Uterus (tissue), 4 donors: ENCODE data around the gene DAB2IP. TPM values are rescaled to one million over a fixed set of nuclear protein-coding genes. Genes with fewer than 3 reads are reported as not detected.

Experiments used
- DNase-seq, 2 donors: peaks; one replicate each; pipeline ENCODE4 v3.0.0-alpha.2; 2019 to 2020
- H3K27ac ChIP-seq, 2 donors: fragments of 200-600 bp; sonication (generic); 1 replicate in 1 of 2; 2 replicates in 1 of 2; pipeline ENCODE4 v1.5.1; 2016 to 2018
- H3K27me3 ChIP-seq, 2 donors: fragments of 200-600 bp; sonication (generic); one replicate each; pipeline ENCODE4 v1.5.1; 2018 to 2019; ENCODE audit warnings: control low read depth in 1 of 2
- H3K36me3 ChIP-seq, 2 donors: fragments of 200-600 bp; sonication (generic); one replicate each; pipeline ENCODE4 v1.5.1; 2019; ENCODE audit warnings: control low read depth in 1 of 2
- H3K4me1 ChIP-seq, 2 donors: fragments of 200-600 bp; sonication (generic); one replicate each; pipeline ENCODE4 v1.5.1; 2018 to 2019; ENCODE audit warnings: control low read depth in 1 of 2
- H3K4me3 ChIP-seq, 2 donors: fragments of 200-600 bp; sonication (generic); 1 replicate in 1 of 2; 2 replicates in 1 of 2; pipeline ENCODE4 v1.5.1; 2018 to 2019; ENCODE audit warnings: mild to moderate bottlenecking in 1 of 2
- H3K9me3 ChIP-seq, 2 donors: fragments of 200-600 bp; sonication (generic); one replicate each; pipeline ENCODE4 v1.5.1; 2019; ENCODE audit warnings: control low read depth in 1 of 2
- POLR2A ChIP-seq, 2 donors: fragments of 450-650 bp; IDR thresholded peaks; one replicate each; pipeline ENCODE4 v1.6.1; 2016; ENCODE audit warnings: antibody characterized with exemption in 2 of 2, mild to moderate bottlenecking in 1 of 2, moderate library complexity in 1 of 2
- intact Hi-C: fragments of 100-400 bp; cut with DNase I; formaldehyde crosslinking; loops from one replicate; pipeline ENCODE4 v1.15.1; 2023; ENCODE audit warnings: low total_unique reads
- total RNA-seq, 4 donors: library from RNA; depleted of rRNA in 3 of 4; stranded (reverse); fragments of >200 nt in 3 of 4; gene quantifications; one replicate each; pipeline versions ENCODE4 v1.1.0 to v1.2.4, GENCODE V29; 2014 to 2023
- TF ChIP-seq, protein P1 (sequence below), 4 experiments: fragments of 200-600 bp in 2 of 4; fragments of 450-650 bp in 2 of 4; sonication (generic) in 2 of 4; IDR thresholded peaks; one replicate each; pipeline ENCODE4 v1.5.1; 2016 to 2019; ENCODE audit warnings: antibody characterized with exemption in 4 of 4, mild to moderate bottlenecking in 2 of 4, moderate library complexity in 1 of 4
- donor health status: DM: yes; HTN: yes; CAD: no.

The DAB2IP gene
- total RNA-seq, 4 donors from 2014 or later, result 22.0 to 139 (median 31.6) TPM

DNA sequence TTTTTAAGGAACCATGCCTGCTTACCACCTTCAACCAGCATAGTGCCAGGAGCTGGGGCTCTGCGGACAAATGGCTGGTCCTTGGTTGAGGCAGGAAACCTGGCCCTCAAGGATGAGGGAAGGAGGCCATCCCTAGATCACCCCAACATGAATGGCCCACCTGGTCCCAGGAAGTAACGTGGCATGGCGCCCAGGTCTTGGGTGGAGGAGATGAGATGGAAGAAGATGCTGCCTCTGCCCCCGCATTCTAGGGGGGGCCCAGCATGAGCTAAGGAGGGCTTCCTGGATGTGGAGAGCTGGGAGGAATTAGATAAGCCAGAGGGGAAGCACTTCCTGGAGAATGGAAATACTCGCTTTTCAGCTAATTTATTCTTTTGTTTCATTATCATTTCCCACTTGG is 95.0 kb downstream of the DAB2IP start:
- peaks cover 12 to 43% of the 10 kb centered on the region in 2 donors for H3K4me1 ChIP-seq
- intact Hi-C loops, result no loop called here
- H3K4me3 ChIP-seq, result no peak overlapping the region

GRCh38 chr9:121746866-121747265 is 95.4 kb downstream of the DAB2IP start:
- Histone ChIP-seq H3K4me3 (no peak overlapping the region), H3K9me3 (no peaks in the 10 kb centered on the region), H3K27me3 (no peaks in the 10 kb centered on the region), H3K27ac (peak overlapping the region; percentile 83 to 89), H3K36me3 (no peaks in the 10 kb centered on the region), H3K4me1 (peaks cover 12 to 45% of the 10 kb centered on the region in 2 donors)
- DNase-seq, result no peak
- intact Hi-C loops, result no loop called here
- TF ChIP-seq, protein P1, sequence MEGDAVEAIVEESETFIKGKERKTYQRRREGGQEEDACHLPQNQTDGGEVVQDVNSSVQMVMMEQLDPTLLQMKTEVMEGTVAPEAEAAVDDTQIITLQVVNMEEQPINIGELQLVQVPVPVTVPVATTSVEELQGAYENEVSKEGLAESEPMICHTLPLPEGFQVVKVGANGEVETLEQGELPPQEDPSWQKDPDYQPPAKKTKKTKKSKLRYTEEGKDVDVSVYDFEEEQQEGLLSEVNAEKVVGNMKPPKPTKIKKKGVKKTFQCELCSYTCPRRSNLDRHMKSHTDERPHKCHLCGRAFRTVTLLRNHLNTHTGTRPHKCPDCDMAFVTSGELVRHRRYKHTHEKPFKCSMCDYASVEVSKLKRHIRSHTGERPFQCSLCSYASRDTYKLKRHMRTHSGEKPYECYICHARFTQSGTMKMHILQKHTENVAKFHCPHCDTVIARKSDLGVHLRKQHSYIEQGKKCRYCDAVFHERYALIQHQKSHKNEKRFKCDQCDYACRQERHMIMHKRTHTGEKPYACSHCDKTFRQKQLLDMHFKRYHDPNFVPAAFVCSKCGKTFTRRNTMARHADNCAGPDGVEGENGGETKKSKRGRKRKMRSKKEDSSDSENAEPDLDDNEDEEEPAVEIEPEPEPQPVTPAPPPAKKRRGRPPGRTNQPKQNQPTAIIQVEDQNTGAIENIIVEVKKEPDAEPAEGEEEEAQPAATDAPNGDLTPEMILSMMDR (IDR thresholded peaks at IDR 0.05), result no peak
- TF ChIP-seq POLR2A (IDR thresholded peaks at IDR 0.05), result no peak

More for the DNA sequence above, 95.0 kb downstream of the DAB2IP start:
- no peaks in the 10 kb centered on the region for H3K27me3 ChIP-seq
- H3K9me3 ChIP-seq, result no peaks in the 10 kb centered on the region
- H3K36me3 ChIP-seq, result no peaks in the 10 kb centered on the region
- no peak for TF ChIP-seq POLR2A (IDR thresholded peaks at IDR 0.05)
- TF ChIP-seq, protein P1 (IDR thresholded peaks at IDR 0.05), result no peak
- DNase-seq, result no peak
- peak overlapping the region; percentile 83 to 89 for H3K27ac ChIP-seq

GRCh38 chr9:121748074-121748473 is 96.6 kb downstream of the DAB2IP start:
- Histone ChIP-seq H3K27me3 (no peaks in the 10 kb centered on the region), H3K36me3 (no peaks in the 10 kb centered on the region), H3K4me1 (peaks cover 5 to 48% of the 10 kb centered on the region in 2 donors), H3K27ac (peak overlapping the region; percentile 78 to 89), H3K9me3 (no peaks in the 10 kb centered on the region), H3K4me3 (no peak overlapping the region)
- no peak for TF ChIP-seq POLR2A (IDR thresholded peaks at IDR 0.05)
- TF ChIP-seq, protein P1 (IDR thresholded peaks at IDR 0.05), result no peak
- intact Hi-C loops, result no loop called here
- no peak for DNase-seq

DNA sequence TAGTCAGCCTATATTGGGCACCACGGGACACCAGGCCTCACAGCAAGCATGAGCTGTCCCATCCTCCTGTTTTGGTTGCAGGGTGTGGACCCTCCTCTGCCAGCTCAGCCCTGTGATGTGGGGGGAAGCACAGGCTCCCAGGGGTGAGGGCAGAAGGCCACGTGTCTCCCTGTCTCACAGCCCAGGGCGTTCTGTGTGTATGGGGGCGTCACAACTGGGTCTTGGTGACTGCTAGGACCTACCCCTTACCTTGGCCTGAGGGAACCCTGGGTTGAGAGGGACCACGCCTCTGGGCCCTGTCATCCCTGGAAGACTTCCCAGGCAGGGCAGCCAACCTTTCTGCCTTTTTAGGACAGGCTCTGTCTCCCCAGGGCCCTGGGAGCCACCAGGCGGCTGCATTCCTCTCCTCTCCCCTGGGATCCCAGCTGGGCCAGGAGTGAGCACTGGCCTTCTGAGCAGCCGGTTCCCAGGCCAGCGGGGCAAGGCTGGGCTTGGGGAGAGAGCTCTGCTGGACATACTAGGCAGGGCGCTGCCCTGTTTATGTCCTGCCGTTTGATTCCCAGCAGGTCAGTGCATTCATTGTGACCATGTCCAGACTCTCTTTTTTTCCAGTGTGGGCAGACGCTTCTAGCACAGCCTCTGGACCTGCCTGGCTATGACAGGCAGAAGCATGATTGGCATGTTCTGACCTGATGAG is 97.4 kb downstream of the DAB2IP start:
- no peaks in the 10 kb centered on the region for H3K27me3 ChIP-seq
- no peak overlapping the region for H3K4me3 ChIP-seq
- peaks cover 5 to 50% of the 10 kb centered on the region in 2 donors for H3K4me1 ChIP-seq
- intact Hi-C loops, result no loop called here
- peak; percentile 52 to 63 for DNase-seq
- H3K36me3 ChIP-seq, result no peaks in the 10 kb centered on the region
- H3K27ac ChIP-seq, result peak overlapping the region; percentile 78 to 89
- TF ChIP-seq, protein P1 (IDR thresholded peaks at IDR 0.05), result no peak
- no peak for TF ChIP-seq POLR2A (IDR thresholded peaks at IDR 0.05)
- no peaks in the 10 kb centered on the region for H3K9me3 ChIP-seq

GRCh38 chr9:121749614-121750013 is 98.2 kb downstream of the DAB2IP start:
- Histone ChIP-seq H3K4me3 (no peak overlapping the region), H3K9me3 (no peaks in the 10 kb centered on the region), H3K4me1 (peaks cover 5 to 54% of the 10 kb centered on the region in 2 donors), H3K36me3 (no peaks in the 10 kb centered on the region), H3K27me3 (no peaks in the 10 kb centered on the region), H3K27ac (peak overlapping the region; percentile 78 to 89)
- intact Hi-C loops, result no loop called here
- DNase-seq, result no peak
- TF ChIP-seq, protein P1 (IDR thresholded peaks at IDR 0.05), result no peak
- TF ChIP-seq POLR2A (IDR thresholded peaks at IDR 0.05), result no peak
